GM12801 (cell line): ENCODE results near the gene PTK6.

Experiments used
- CTCF ChIP-seq: IDR thresholded peaks from one replicate; pipeline ENCODE4 v1.5.1; 2011; ENCODE audit warnings: control low read depth; ENCODE audit not compliant: insufficient read length; ENCODE audit errors: extremely low read depth

Gene PTK6

GRCh38 chr20:63536997-63537524 lies at the start of gene PTK6:
Gene PTK6, minus strand, starts transcription at chr20:63537376. Its CDS starts 62 bp downstream, at chr20:63537314.
- TF ChIP-seq CTCF: no peak

- TF ChIP-seq CTCF: no peak
Measured at GRCh38 chr20:63586797-63587196, 49.6 kb upstream of the PTK6 start.

- no peak for TF ChIP-seq CTCF
Measured at GRCh38 chr20:63585616-63586565, 48.7 kb upstream of the PTK6 start.

- no peak for TF ChIP-seq CTCF
Measured at GRCh38 chr20:63582382-63583063, 45.3 kb upstream of the PTK6 start.

GRCh38 chr20:63580796-63581461 lies 43.8 kb upstream of the PTK6 start:
- TF ChIP-seq CTCF: no peak

GRCh38 chr20:63579017-63579694 lies 42.0 kb upstream of the PTK6 start:
- no peak for TF ChIP-seq CTCF
